T-helper 17 cell (primary cell): ENCODE results near the gene TYW3. TPM values are rescaled to one million over a fixed set of nuclear protein-coding genes. Genes with fewer than 3 reads are reported as not detected.
A peak's percentile ranks its signal among the peaks of the same experiment; 100 is the strongest.
"Not testable (repeated sequence)": the region's sequence is repeated elsewhere in the genome, so short reads cannot be mapped to it uniquely, and the experiment has no call there.

Experiments used
- ATAC-seq: fragments of 150-1000 bp; cut with Tn5 transposase; 2 replicates; pipeline ENCODE4 v1.10.0; 2021; ENCODE audit warnings: mild to moderate bottlenecking, moderate library complexity
- DNase-seq, 3 donors: peaks; one replicate each; pipeline versions ENCODE4 v3.0.0 to v3.0.0-alpha.2; 2020 to 2021
- H3K9me3 ChIP-seq: one replicate; pipeline ENCODE4 v1.7.0; 2013; ENCODE audit warnings: low read length, mild to moderate bottlenecking; ENCODE audit not compliant: control insufficient read depth, poor library complexity, severe bottlenecking
- H3K27ac Mint-ChIP-seq: one replicate; pipeline ENCODE4 v1.8.0; 2022; ENCODE audit warnings: mild to moderate bottlenecking, moderate library complexity, mixed read lengths
- H3K27me3 Mint-ChIP-seq: one replicate; pipeline ENCODE4 v1.8.0; 2022; ENCODE audit warnings: mixed read lengths
- H3K36me3 Mint-ChIP-seq: one replicate; pipeline ENCODE4 v1.8.0; 2022; ENCODE audit warnings: low read depth, mixed read lengths
- H3K4me1 Mint-ChIP-seq: one replicate; pipeline ENCODE4 v1.8.0; 2022; ENCODE audit warnings: mild to moderate bottlenecking, mixed read lengths
- H3K4me3 Mint-ChIP-seq: one replicate; pipeline ENCODE4 v1.8.0; 2022; ENCODE audit warnings: mild to moderate bottlenecking, moderate library complexity, mixed read lengths
- total RNA-seq, 4 donors: library from RNA in 2 of 4; stranded (reverse) in 2 of 4; gene quantifications; one replicate each; pipeline ENCODE4 v1.2.3 and lab custom pipeline; 2022 to 2026

Gene TYW3
- total RNA-seq, 2 donors from 2014 or later, result 13.4 to 17.0 TPM

- Mint-ChIP-seq H3K36me3 (peaks cover 7% of the 10 kb centered on the region), H3K4me1 (peaks cover 6% of the 10 kb centered on the region), H3K27ac (no peak overlapping the region), H3K27me3 (no peaks in the 10 kb centered on the region), H3K4me3 (no peak overlapping the region)
- H3K9me3 ChIP-seq, result no peaks in the 10 kb centered on the region
- ATAC-seq, result no peak
- no peak for DNase-seq
Observed at GRCh38 chr1:74714429-74715235, 18.3 kb upstream of the TYW3 start.

GRCh38 chr1:74715236-74715502 is 17.8 kb upstream of the TYW3 start:
- H3K4me3 Mint-ChIP-seq, result no peak overlapping the region
- H3K4me1 Mint-ChIP-seq, result peaks cover 8% of the 10 kb centered on the region
- no peak overlapping the region for H3K27ac Mint-ChIP-seq
- no peaks in the 10 kb centered on the region for H3K27me3 Mint-ChIP-seq
- no peaks in the 10 kb centered on the region for H3K9me3 ChIP-seq
- peaks cover 9% of the 10 kb centered on the region for H3K36me3 Mint-ChIP-seq
- DNase-seq, result no peak
- ATAC-seq, result no peak

GRCh38 chr1:74715806-74716205 is 17.1 kb upstream of the TYW3 start:
- Mint-ChIP-seq H3K4me1 (peaks cover 7% of the 10 kb centered on the region), H3K27me3 (no peaks in the 10 kb centered on the region), H3K27ac (no peak overlapping the region), H3K36me3 (peaks cover 10% of the 10 kb centered on the region), H3K4me3 (no peak overlapping the region)
- no peaks in the 10 kb centered on the region for H3K9me3 ChIP-seq
- no peak for ATAC-seq
- DNase-seq, result no peak

GRCh38 chr1:74716822-74717221 is 16.1 kb upstream of the TYW3 start:
- Mint-ChIP-seq H3K36me3 (peaks cover 13% of the 10 kb centered on the region), H3K4me1 (peaks cover 10% of the 10 kb centered on the region)
- ATAC-seq, result no peak

GRCh38 chr1:74717626-74718025 is 15.3 kb upstream of the TYW3 start:
- Mint-ChIP-seq H3K27ac (no peak overlapping the region), H3K27me3 (no peaks in the 10 kb centered on the region), H3K4me1 (peaks cover 12% of the 10 kb centered on the region), H3K36me3 (peaks cover 16% of the 10 kb centered on the region), H3K4me3 (no peak overlapping the region)
- H3K9me3 ChIP-seq, result no peaks in the 10 kb centered on the region
- DNase-seq, result no peak
- ATAC-seq, result no peak

More at GRCh38 chr1:74716822-74717221, 16.1 kb upstream of the TYW3 start:
- no peak overlapping the region for H3K27ac Mint-ChIP-seq
- no peaks in the 10 kb centered on the region for H3K27me3 Mint-ChIP-seq
- H3K9me3 ChIP-seq, result no peaks in the 10 kb centered on the region
- no peak for DNase-seq
- no peak overlapping the region for H3K4me3 Mint-ChIP-seq

- peaks cover 14% of the 10 kb centered on the region for H3K36me3 Mint-ChIP-seq
- no peaks in the 10 kb centered on the region for H3K9me3 ChIP-seq
- peaks cover 36% of the 10 kb centered on the region for H3K4me1 Mint-ChIP-seq
- H3K27me3 Mint-ChIP-seq, result no peaks in the 10 kb centered on the region
- ATAC-seq (no peak), DNase-seq (no peak)
- H3K27ac Mint-ChIP-seq, result no peak overlapping the region
- H3K4me3 Mint-ChIP-seq, result no peak overlapping the region
Observed at GRCh38 chr1:74726063-74726462, 6.9 kb upstream of the TYW3 start.

- no peak for ATAC-seq
- no peak for DNase-seq
- H3K9me3 ChIP-seq, result no peaks in the 10 kb centered on the region
- H3K27ac Mint-ChIP-seq, result peak overlapping the region; percentile 8
- peaks cover 39% of the 10 kb centered on the region for H3K4me1 Mint-ChIP-seq
- H3K27me3 Mint-ChIP-seq, result no peaks in the 10 kb centered on the region
- H3K4me3 Mint-ChIP-seq, result no peak overlapping the region
- peaks cover 9% of the 10 kb centered on the region for H3K36me3 Mint-ChIP-seq
Observed at GRCh38 chr1:74728736-74729135, 4.2 kb upstream of the TYW3 start.

- H3K36me3 Mint-ChIP-seq, result peaks cover 7% of the 10 kb centered on the region
- DNase-seq, result no peak
Observed at GRCh38 chr1:74729741-74730478, 3.0 kb upstream of the TYW3 start.

GRCh38 chr1:74731399-74732052 is 1.4 kb upstream of the TYW3 start:
- Mint-ChIP-seq H3K27ac (peak overlapping the region; percentile 66), H3K4me1 (peaks cover 44% of the 10 kb centered on the region), H3K4me3 (peak overlapping the region; percentile 83), H3K27me3 (no peaks in the 10 kb centered on the region), H3K36me3 (peaks cover 3% of the 10 kb centered on the region)
- no peaks in the 10 kb centered on the region for H3K9me3 ChIP-seq
- ATAC-seq, result no peak
- DNase-seq, result no peak

More at GRCh38 chr1:74729741-74730478, 3.0 kb upstream of the TYW3 start:
- no peaks in the 10 kb centered on the region for H3K9me3 ChIP-seq
- H3K4me1 Mint-ChIP-seq, result peaks cover 43% of the 10 kb centered on the region
- no peaks in the 10 kb centered on the region for H3K27me3 Mint-ChIP-seq
- no peak for ATAC-seq
- peak overlapping the region; percentile 53 for H3K4me3 Mint-ChIP-seq
- H3K27ac Mint-ChIP-seq, result peak overlapping the region; percentile 66

GRCh38 chr1:74732071-74732946 is 643 bp upstream of the TYW3 start:
- ATAC-seq, result peak; percentile 18
- Mint-ChIP-seq H3K27ac (peak overlapping the region; percentile 99), H3K4me1 (peaks cover 41% of the 10 kb centered on the region), H3K4me3 (peak overlapping the region; percentile 99)
- DNase-seq, H3K27me3 Mint-ChIP-seq, H3K36me3 Mint-ChIP-seq, H3K9me3 ChIP-seq: not testable (repeated sequence)

- Mint-ChIP-seq H3K36me3 (peaks cover 3% of the 10 kb centered on the region), H3K4me3 (peak overlapping the region; percentile 99), H3K4me1 (peaks cover 36% of the 10 kb centered on the region), H3K27ac (peak overlapping the region; percentile 99), H3K27me3 (no peaks in the 10 kb centered on the region)
- ATAC-seq (peak; percentile 75), DNase-seq (peak in 1 of 3 donors; percentile 25)
- H3K9me3 ChIP-seq, result no peaks in the 10 kb centered on the region
Observed at GRCh38 chr1:74733604-74734484, 892 bp downstream of the TYW3 start.

- ATAC-seq (no peak), DNase-seq (no peak)
- peaks cover 9% of the 10 kb centered on the region for H3K36me3 Mint-ChIP-seq
- no peak overlapping the region for H3K27ac Mint-ChIP-seq
- H3K27me3 Mint-ChIP-seq, result no peaks in the 10 kb centered on the region
- peaks cover 16% of the 10 kb centered on the region for H3K4me1 Mint-ChIP-seq
- no peak overlapping the region for H3K4me3 Mint-ChIP-seq
- H3K9me3 ChIP-seq, result no peaks in the 10 kb centered on the region
Observed at GRCh38 chr1:74737333-74737732, 4.4 kb downstream of the TYW3 start.
